ENCODE measurements around the gene SNAPIN.

Gene SNAPIN

GRCh38 chr1:153658400-153659174 is at the start of gene SNAPIN:
SNAPIN (plus strand) TSS chr1:153658703; CDS start chr1:153658744, 41 bp downstream.
- peak; percentile 30 for DNase-seq

GRCh38 chr1:153608742-153609584 is 49.5 kb upstream of the SNAPIN start:
- DNase-seq, result no peak

- DNase-seq, result no peak
These were observed 49.0 kb upstream of the SNAPIN start for GRCh38 chr1:153609585-153609907.

- no peak for DNase-seq
These were observed 48.2 kb upstream of the SNAPIN start for GRCh38 chr1:153610334-153610733.

- no peak for DNase-seq
These were observed 47.6 kb upstream of the SNAPIN start for GRCh38 chr1:153610811-153611301.

- DNase-seq, result no peak
These were observed 47.1 kb upstream of the SNAPIN start for GRCh38 chr1:153611356-153611755.

GRCh38 chr1:153612111-153612754 is 46.3 kb upstream of the SNAPIN start:
- no peak for DNase-seq

GRCh38 chr1:153612755-153613331 is 45.7 kb upstream of the SNAPIN start, which contains the start of gene S100A16:
S100A16 (minus strand) TSS chr1:153613137; CDS start chr1:153608151, 4,986 bp downstream.
- DNase-seq, result no peak

- no peak for DNase-seq
These were observed 45.1 kb upstream of the SNAPIN start for GRCh38 chr1:153613406-153613805.

GRCh38 chr1:153614189-153614900 is 44.2 kb upstream of the SNAPIN start:
- no peak for DNase-seq

GRCh38 chr1:153614906-153615305 is 43.6 kb upstream of the SNAPIN start:
- DNase-seq, result no peak

GRCh38 chr1:153615406-153615805 is 43.1 kb upstream of the SNAPIN start:
- DNase-seq, result no peak

- no peak for DNase-seq
These were observed 42.2 kb upstream of the SNAPIN start, which contains the start of gene S100A14 for GRCh38 chr1:153616144-153616916. S100A14 (minus strand) TSS chr1:153616325; CDS start chr1:153615858, 467 bp downstream.

GRCh38 chr1:153616917-153617311 is 41.6 kb upstream of the SNAPIN start:
- no peak for DNase-seq

- DNase-seq, result no peak
These were observed 40.8 kb upstream of the SNAPIN start for GRCh38 chr1:153617663-153618062.

- DNase-seq, result no peak
These were observed 39.3 kb upstream of the SNAPIN start for GRCh38 chr1:153619171-153619570.

GRCh38 chr1:153623101-153623500 is 35.4 kb upstream of the SNAPIN start:
- DNase-seq, result no peak

- no peak for DNase-seq
These were observed 33.4 kb upstream of the SNAPIN start for GRCh38 chr1:153624965-153625611.

- DNase-seq, result no peak
These were observed 32.0 kb upstream of the SNAPIN start for GRCh38 chr1:153626477-153626903.

- DNase-seq, result peak; percentile 28
These were observed 31.4 kb upstream of the SNAPIN start, which contains the start of gene S100A13 for GRCh38 chr1:153626904-153627714. S100A13 (minus strand) TSS chr1:153627505; CDS start chr1:153626472, 1,033 bp downstream.

Data from NCI-H1417 treated with DMSO at 0.1 percent for 48 hours (cell line).